GM12801 (cell line): ENCODE measurements around the gene ZFP36L1.

Source experiments
- CTCF ChIP-seq: IDR thresholded peaks from one replicate; pipeline ENCODE4 v1.5.1; 2011; ENCODE audit warnings: control low read depth; ENCODE audit not compliant: insufficient read length; ENCODE audit errors: extremely low read depth

ZFP36L1 gene

GRCh38 chr14:68788996-68789820 is 3.7 kb downstream of the ZFP36L1 start:
- no peak for TF ChIP-seq CTCF

GRCh38 chr14:68788275-68788995 is 4.4 kb downstream of the ZFP36L1 start:
- no peak for TF ChIP-seq CTCF

GRCh38 chr14:68787092-68787992 is 5.5 kb downstream of the ZFP36L1 start:
- no peak for TF ChIP-seq CTCF

- no peak for TF ChIP-seq CTCF
Measured at GRCh38 chr14:68786491-68787091, 6.3 kb downstream of the ZFP36L1 start.

GRCh38 chr14:68785534-68786490 is 7.1 kb downstream of the ZFP36L1 start:
- TF ChIP-seq CTCF: no peak

GRCh38 chr14:68784978-68785533 is 7.8 kb downstream of the ZFP36L1 start:
- TF ChIP-seq CTCF: no peak
